ENCODE results near the gene SLC30A7. TPM values are rescaled to one million over a fixed set of nuclear protein-coding genes. Genes with fewer than 3 reads are reported as not detected.
"Not testable (repeated sequence)": the region's sequence is repeated elsewhere in the genome, so short reads cannot be mapped to it uniquely, and the experiment has no call there.

The SLC30A7 gene
- total RNA-seq, 1 donor from 2014 or later = 56.6 TPM

GRCh38 chr1:100950337-100950736 lies 54.4 kb downstream of the SLC30A7 start:
- no peak for FAIRE-seq
- H3K27ac Mint-ChIP-seq (ENCODE audit: unreplicated experiment) = no peak overlapping the region
- no peaks in the 10 kb centered on the region for H3K27me3 Mint-ChIP-seq (ENCODE audit: low read depth, unreplicated experiment)

GRCh38 chr1:100950781-100951180 lies 54.9 kb downstream of the SLC30A7 start:
- peak overlapping the region; percentile 42 for H3K27ac Mint-ChIP-seq (ENCODE audit: unreplicated experiment)
- no peak overlapping the region for H3K4me3 ChIP-seq (ENCODE audit: insufficient read depth, low read depth, low read length)
- peaks cover 21% of the 10 kb centered on the region for H3K36me3 Mint-ChIP-seq (ENCODE audit: low read depth, unreplicated experiment)
- H3K36me3 ChIP-seq (ENCODE audit: insufficient read depth, low read length) = peaks cover 8% of the 10 kb centered on the region
- no peak for FAIRE-seq
- H3K9ac ChIP-seq (ENCODE audit: low read length) = no peak overlapping the region
- no peak overlapping the region for H3K27ac ChIP-seq (ENCODE audit: low read depth, low read length)
- H3K9me3 ChIP-seq (ENCODE audit: insufficient read depth, low read depth, low read length) = no peaks in the 10 kb centered on the region
- TF ChIP-seq CTCF (IDR thresholded peaks at IDR 0.05; ENCODE audit: insufficient read depth, low read depth, low read length) = no peak
- no peak for TF ChIP-seq EZH2 (IDR thresholded peaks at IDR 0.05; ENCODE audit: insufficient read depth, low read length)
- no peaks in the 10 kb centered on the region for H3K27me3 ChIP-seq (ENCODE audit: insufficient read depth, low read length)
- no peak overlapping the region for H2AFZ ChIP-seq (ENCODE audit: low read depth, low read length)
- peak overlapping the region; percentile 37 for H3K4me2 ChIP-seq (ENCODE audit: low read length)
- no peak overlapping the region for H3K4me3 Mint-ChIP-seq (ENCODE audit: unreplicated experiment)
- DNase-seq (ENCODE audit: low read depth) = peak; percentile 80
- peaks cover 23% of the 10 kb centered on the region for H3K4me1 Mint-ChIP-seq (ENCODE audit: low read depth, unreplicated experiment)
- peaks cover 8% of the 10 kb centered on the region for H3K79me2 ChIP-seq (ENCODE audit: insufficient read depth, low read length)
- H3K4me1 ChIP-seq (ENCODE audit: insufficient read depth, low read length) = peaks cover 4% of the 10 kb centered on the region
- H3K9me3 Mint-ChIP-seq (ENCODE audit: unreplicated experiment) = no peaks in the 10 kb centered on the region
- no peaks in the 10 kb centered on the region for H3K27me3 Mint-ChIP-seq (ENCODE audit: low read depth, unreplicated experiment)
- H4K20me1 ChIP-seq (ENCODE audit: insufficient read depth, low read length) = peaks cover 26% of the 10 kb centered on the region

More at GRCh38 chr1:100950337-100950736, 54.4 kb downstream of the SLC30A7 start:
- Histone ChIP-seq H3K9me3 (ENCODE audit: insufficient read depth, low read depth, low read length) (no peaks in the 10 kb centered on the region), H4K20me1 (ENCODE audit: insufficient read depth, low read length) (peaks cover 26% of the 10 kb centered on the region), H3K4me1 (ENCODE audit: insufficient read depth, low read length) (peaks cover 4% of the 10 kb centered on the region), H3K79me2 (ENCODE audit: insufficient read depth, low read length) (peaks cover 8% of the 10 kb centered on the region), H3K36me3 (ENCODE audit: insufficient read depth, low read length) (peaks cover 8% of the 10 kb centered on the region), H3K27ac (ENCODE audit: low read depth, low read length) (no peak overlapping the region), H3K4me2 (ENCODE audit: low read length) (peak overlapping the region; percentile 37), H3K27me3 (ENCODE audit: insufficient read depth, low read length) (no peaks in the 10 kb centered on the region), H3K4me3 (ENCODE audit: insufficient read depth, low read depth, low read length) (no peak overlapping the region), H2AFZ (ENCODE audit: low read depth, low read length) (no peak overlapping the region), H3K9ac (ENCODE audit: low read length) (no peak overlapping the region)
- DNase-seq (ENCODE audit: low read depth) = no peak
- peaks cover 20% of the 10 kb centered on the region for H3K4me1 Mint-ChIP-seq (ENCODE audit: low read depth, unreplicated experiment)
- H3K4me3 Mint-ChIP-seq (ENCODE audit: unreplicated experiment) = no peak overlapping the region
- TF ChIP-seq CTCF (IDR thresholded peaks at IDR 0.05; ENCODE audit: insufficient read depth, low read depth, low read length) = no peak
- TF ChIP-seq EZH2 (IDR thresholded peaks at IDR 0.05; ENCODE audit: insufficient read depth, low read length) = no peak
- peaks cover 23% of the 10 kb centered on the region for H3K36me3 Mint-ChIP-seq (ENCODE audit: low read depth, unreplicated experiment)
- H3K9me3 Mint-ChIP-seq (ENCODE audit: unreplicated experiment) = no peaks in the 10 kb centered on the region

GRCh38 chr1:100952104-100952745 lies 56.3 kb downstream of the SLC30A7 start:
- H3K4me1 Mint-ChIP-seq (ENCODE audit: low read depth, unreplicated experiment) = peaks cover 23% of the 10 kb centered on the region
- no peak for FAIRE-seq
- Histone ChIP-seq H2AFZ (ENCODE audit: low read depth, low read length) (no peak overlapping the region), H3K4me2 (ENCODE audit: low read length) (no peak overlapping the region), H3K9ac (ENCODE audit: low read length) (no peak overlapping the region), H3K27ac (ENCODE audit: low read depth, low read length) (no peak overlapping the region), H3K36me3 (ENCODE audit: insufficient read depth, low read length) (peaks cover 8% of the 10 kb centered on the region), H3K4me3 (ENCODE audit: insufficient read depth, low read depth, low read length) (no peak overlapping the region), H4K20me1 (ENCODE audit: insufficient read depth, low read length) (peaks cover 26% of the 10 kb centered on the region), H3K4me1 (ENCODE audit: insufficient read depth, low read length) (peaks cover 4% of the 10 kb centered on the region), H3K27me3 (ENCODE audit: insufficient read depth, low read length) (no peaks in the 10 kb centered on the region), H3K9me3 (ENCODE audit: insufficient read depth, low read depth, low read length) (no peaks in the 10 kb centered on the region), H3K79me2 (ENCODE audit: insufficient read depth, low read length) (peaks cover 10% of the 10 kb centered on the region)
- peaks cover 18% of the 10 kb centered on the region for H3K36me3 Mint-ChIP-seq (ENCODE audit: low read depth, unreplicated experiment)
- H3K27me3 Mint-ChIP-seq (ENCODE audit: low read depth, unreplicated experiment) = no peaks in the 10 kb centered on the region
- no peak overlapping the region for H3K27ac Mint-ChIP-seq (ENCODE audit: unreplicated experiment)
- no peaks in the 10 kb centered on the region for H3K9me3 Mint-ChIP-seq (ENCODE audit: unreplicated experiment)
- DNase-seq (ENCODE audit: low read depth) = no peak
- H3K4me3 Mint-ChIP-seq (ENCODE audit: unreplicated experiment) = no peak overlapping the region
- TF ChIP-seq CTCF (IDR thresholded peaks at IDR 0.05; ENCODE audit: insufficient read depth, low read depth, low read length) = no peak
- TF ChIP-seq EZH2 (IDR thresholded peaks at IDR 0.05; ENCODE audit: insufficient read depth, low read length) = no peak

- not testable (repeated sequence) for H3K4me3 Mint-ChIP-seq (ENCODE audit: unreplicated experiment); H3K36me3 ChIP-seq (ENCODE audit: insufficient read depth, low read length); H3K27me3 Mint-ChIP-seq (ENCODE audit: low read depth, unreplicated experiment); H3K27me3 ChIP-seq (ENCODE audit: insufficient read depth, low read length); H3K4me1 ChIP-seq (ENCODE audit: insufficient read depth, low read length); H2AFZ ChIP-seq (ENCODE audit: low read depth, low read length); H3K9ac ChIP-seq (ENCODE audit: low read length); H3K27ac ChIP-seq (ENCODE audit: low read depth, low read length); H3K9me3 Mint-ChIP-seq (ENCODE audit: unreplicated experiment); H3K27ac Mint-ChIP-seq (ENCODE audit: unreplicated experiment); H3K4me2 ChIP-seq (ENCODE audit: low read length); DNase-seq (ENCODE audit: low read depth); H3K9me3 ChIP-seq (ENCODE audit: insufficient read depth, low read depth, low read length); H3K4me3 ChIP-seq (ENCODE audit: insufficient read depth, low read depth, low read length)
- H3K36me3 Mint-ChIP-seq (ENCODE audit: low read depth, unreplicated experiment) = peaks cover 18% of the 10 kb centered on the region
- FAIRE-seq = peak; percentile 84
- H3K79me2 ChIP-seq (ENCODE audit: insufficient read depth, low read length) = peaks cover 10% of the 10 kb centered on the region
- peaks cover 26% of the 10 kb centered on the region for H4K20me1 ChIP-seq (ENCODE audit: insufficient read depth, low read length)
- peaks cover 23% of the 10 kb centered on the region for H3K4me1 Mint-ChIP-seq (ENCODE audit: low read depth, unreplicated experiment)
Observed at GRCh38 chr1:100952970-100953369, 57.1 kb downstream of the SLC30A7 start.
